ENCODE results near the gene PCSK6.

Gene PCSK6

DNA sequence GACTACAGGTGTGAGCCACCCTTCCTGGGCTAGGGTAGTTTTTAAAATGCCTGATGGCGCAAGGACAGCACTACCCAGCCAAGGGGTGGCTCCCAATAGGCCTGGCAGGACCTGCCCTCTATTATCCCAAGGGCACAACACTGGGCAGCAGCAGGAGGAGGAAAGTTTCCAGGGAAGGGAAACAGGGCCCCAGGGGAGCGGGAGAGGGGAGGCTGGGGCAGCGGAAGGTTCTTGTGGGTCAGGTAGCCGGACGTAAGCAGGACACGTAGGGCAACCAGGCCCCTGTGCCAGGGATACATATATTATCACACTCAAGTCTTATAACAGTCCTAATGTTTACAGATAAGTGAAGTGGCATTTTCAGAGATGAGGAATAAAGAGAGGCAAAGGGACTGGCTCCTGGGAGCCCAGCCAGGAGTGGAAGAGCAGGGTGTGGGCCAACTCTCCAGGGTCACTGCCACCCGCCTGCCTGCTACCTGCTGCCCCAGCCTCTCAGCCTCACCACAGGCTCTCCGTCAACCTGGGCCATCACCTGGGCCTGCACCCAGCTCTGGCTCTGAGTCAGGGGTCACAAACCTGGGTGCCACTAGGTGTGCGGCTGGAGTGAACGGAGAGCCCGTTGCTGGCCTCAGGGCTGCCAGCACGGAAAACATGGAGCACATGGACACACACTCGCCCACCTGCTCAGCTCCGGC lies 121.3 kb downstream of the PCSK6 start:
- no peak overlapping the region for H3K4me3 ChIP-seq (ENCODE audit: low read depth, low read length)
- TF ChIP-seq, protein P1, sequence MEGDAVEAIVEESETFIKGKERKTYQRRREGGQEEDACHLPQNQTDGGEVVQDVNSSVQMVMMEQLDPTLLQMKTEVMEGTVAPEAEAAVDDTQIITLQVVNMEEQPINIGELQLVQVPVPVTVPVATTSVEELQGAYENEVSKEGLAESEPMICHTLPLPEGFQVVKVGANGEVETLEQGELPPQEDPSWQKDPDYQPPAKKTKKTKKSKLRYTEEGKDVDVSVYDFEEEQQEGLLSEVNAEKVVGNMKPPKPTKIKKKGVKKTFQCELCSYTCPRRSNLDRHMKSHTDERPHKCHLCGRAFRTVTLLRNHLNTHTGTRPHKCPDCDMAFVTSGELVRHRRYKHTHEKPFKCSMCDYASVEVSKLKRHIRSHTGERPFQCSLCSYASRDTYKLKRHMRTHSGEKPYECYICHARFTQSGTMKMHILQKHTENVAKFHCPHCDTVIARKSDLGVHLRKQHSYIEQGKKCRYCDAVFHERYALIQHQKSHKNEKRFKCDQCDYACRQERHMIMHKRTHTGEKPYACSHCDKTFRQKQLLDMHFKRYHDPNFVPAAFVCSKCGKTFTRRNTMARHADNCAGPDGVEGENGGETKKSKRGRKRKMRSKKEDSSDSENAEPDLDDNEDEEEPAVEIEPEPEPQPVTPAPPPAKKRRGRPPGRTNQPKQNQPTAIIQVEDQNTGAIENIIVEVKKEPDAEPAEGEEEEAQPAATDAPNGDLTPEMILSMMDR (IDR thresholded peaks at IDR 0.05; ENCODE audit: insufficient read depth, low read length, missing control alignments) = no peak
- DNase-seq (ENCODE audit: low read depth, low spot score) = no peak
- ChIA-PET POLR2A (no interaction called here), CTCF (no interaction called here)

DNA sequence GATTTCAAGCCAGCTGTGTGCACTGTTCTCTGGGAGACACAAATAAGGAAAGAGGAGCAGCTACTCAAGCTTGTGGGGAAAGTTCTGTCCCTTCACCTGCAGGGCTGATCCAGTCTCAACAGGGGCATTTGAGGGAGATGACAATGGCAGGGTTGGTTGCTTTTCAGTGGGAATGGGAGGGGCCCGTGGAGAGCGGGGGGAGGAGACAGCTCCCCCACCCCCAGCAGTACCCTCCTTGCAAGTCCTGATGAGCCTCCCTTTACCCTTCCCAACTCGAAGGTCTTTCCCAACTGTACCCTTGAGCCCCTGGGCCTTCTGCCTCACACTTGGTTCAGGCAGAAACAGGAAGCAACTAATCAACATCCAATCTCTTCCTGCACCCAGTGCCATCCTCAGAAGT lies 122.7 kb downstream of the PCSK6 start:
- no peak overlapping the region for H3K4me3 ChIP-seq (ENCODE audit: low read depth, low read length)
- ChIA-PET POLR2A (no interaction called here), CTCF (no interaction called here)
- DNase-seq (ENCODE audit: low read depth, low spot score) = no peak
- TF ChIP-seq, protein P1 (IDR thresholded peaks at IDR 0.05; ENCODE audit: insufficient read depth, low read length, missing control alignments) = no peak

DNA sequence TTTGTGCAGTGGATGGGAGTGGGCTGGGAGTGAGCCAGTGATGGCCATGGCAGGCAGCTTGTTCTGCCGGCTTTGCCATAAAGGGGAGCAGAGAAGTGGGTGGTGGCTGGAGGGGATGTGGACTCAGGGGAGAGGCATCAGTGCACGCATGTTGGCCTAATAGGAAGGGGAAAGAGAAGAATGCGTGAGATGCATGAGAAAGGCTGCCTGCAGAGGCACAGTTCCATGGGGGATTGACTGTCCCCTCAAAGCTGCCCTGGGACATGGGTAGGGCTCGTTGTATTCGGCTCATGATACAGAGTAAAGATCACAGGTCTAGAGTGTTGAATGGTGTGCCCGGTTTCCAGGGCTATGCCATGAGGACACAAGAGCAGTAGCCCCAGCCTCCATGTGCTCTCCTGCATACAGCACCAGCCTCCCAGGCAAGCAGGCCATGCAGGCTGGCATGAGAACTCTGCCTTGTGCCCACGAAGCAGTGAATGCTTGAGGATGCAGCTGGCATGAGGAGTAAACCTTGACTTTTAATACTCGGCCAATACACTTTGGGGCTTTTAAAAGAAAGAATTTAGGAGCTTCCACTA lies 126.4 kb downstream of the PCSK6 start:
- TF ChIP-seq, protein P1 (IDR thresholded peaks at IDR 0.05; ENCODE audit: insufficient read depth, low read length, missing control alignments) = no peak
- CTCF ChIA-PET = no interaction called here
- no peak overlapping the region for H3K4me3 ChIP-seq (ENCODE audit: low read depth, low read length)
- POLR2A ChIA-PET = no interaction called here
- DNase-seq (ENCODE audit: low read depth, low spot score) = no peak

DNA sequence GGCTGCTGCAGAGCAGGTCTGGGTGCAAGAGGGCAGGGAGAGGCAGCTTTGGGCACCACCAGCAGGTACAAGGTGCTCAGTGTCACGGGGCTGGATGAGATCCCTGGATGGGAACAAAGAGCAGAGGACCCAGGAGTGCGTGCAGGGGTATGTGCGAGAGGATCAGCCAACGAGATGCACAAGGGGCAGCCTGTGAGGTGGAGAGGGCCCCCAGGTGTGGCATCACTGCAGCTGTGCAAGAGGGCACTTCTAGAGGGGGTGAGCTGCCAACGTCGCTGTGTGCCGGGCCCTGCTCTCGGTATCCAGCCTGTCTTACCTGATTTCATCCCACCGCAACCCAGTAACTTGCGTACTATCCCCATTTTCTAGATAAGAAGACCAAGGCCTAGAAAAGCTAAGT lies 127.1 kb downstream of the PCSK6 start:
- TF ChIP-seq, protein P1 (IDR thresholded peaks at IDR 0.05; ENCODE audit: insufficient read depth, low read length, missing control alignments) = no peak
- DNase-seq (ENCODE audit: low read depth, low spot score) = no peak
- H3K4me3 ChIP-seq (ENCODE audit: low read depth, low read length) = no peak overlapping the region
- ChIA-PET POLR2A (no interaction called here), CTCF (no interaction called here)

DNA sequence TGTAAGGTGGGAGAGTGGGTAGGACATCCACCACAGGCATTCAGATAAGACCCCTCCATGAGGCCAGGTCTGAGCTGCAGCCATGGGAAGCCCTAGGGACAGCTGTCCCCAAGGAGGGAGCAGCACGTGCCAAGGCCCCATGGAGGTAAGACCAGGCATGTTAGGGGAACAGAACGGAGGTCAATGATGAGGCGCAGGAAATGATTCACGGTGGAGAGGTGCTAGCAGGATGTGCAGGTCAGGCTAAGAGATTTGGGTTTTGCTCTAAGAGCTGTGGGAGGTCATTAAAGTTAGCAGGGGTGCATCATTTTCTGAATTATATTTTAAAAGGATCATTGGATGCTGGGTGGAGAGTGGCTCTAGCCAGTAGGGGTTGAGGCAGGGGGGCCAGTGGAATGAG lies 128.1 kb downstream of the PCSK6 start:
- H3K4me3 ChIP-seq (ENCODE audit: low read depth, low read length) = no peak overlapping the region
- DNase-seq (ENCODE audit: low read depth, low spot score) = no peak
- POLR2A ChIA-PET = no interaction called here
- TF ChIP-seq, protein P1 (IDR thresholded peaks at IDR 0.05; ENCODE audit: insufficient read depth, low read length, missing control alignments) = no peak
- CTCF ChIA-PET = no interaction called here

DNA sequence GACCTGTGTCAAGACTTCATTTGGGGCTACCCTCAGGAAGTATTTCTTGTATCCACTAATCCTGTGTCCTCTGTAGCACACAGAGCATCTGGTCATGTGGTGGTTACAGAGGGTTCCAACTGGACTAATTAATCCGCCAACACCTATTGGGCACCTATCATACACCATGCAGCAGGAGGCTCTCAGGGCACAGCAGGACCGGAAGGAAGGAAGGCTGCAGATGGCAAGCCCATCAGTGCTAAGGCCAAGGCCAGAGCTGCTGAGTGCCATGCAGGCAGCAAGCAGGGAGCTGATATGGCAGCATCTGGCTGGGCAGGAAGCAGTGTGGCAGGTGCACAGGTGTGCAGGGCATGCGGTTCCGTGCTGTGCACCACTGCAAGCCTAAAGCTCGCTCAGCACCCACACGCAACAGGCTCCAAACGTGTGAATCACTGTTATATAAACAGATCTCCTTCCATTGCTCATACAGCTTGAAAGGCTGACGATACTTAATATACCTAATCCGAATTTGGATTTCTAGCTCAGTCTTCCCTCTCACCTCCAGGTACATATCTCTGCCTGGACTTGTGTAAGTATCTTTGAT lies 130.1 kb downstream of the PCSK6 start:
- POLR2A ChIA-PET = no interaction called here
- CTCF ChIA-PET = no interaction called here
- no peak for DNase-seq (ENCODE audit: low read depth, low spot score)
- no peak overlapping the region for H3K4me3 ChIP-seq (ENCODE audit: low read depth, low read length)
- TF ChIP-seq, protein P1 (IDR thresholded peaks at IDR 0.05; ENCODE audit: insufficient read depth, low read length, missing control alignments) = no peak

Measured in AG04449 (cell line).